ENCODE data around the gene PDCD4.
"Not testable (repeated sequence)": the region's sequence is repeated elsewhere in the genome, so short reads cannot be mapped to it uniquely, and the experiment has no call there.

Gene PDCD4

DNA sequence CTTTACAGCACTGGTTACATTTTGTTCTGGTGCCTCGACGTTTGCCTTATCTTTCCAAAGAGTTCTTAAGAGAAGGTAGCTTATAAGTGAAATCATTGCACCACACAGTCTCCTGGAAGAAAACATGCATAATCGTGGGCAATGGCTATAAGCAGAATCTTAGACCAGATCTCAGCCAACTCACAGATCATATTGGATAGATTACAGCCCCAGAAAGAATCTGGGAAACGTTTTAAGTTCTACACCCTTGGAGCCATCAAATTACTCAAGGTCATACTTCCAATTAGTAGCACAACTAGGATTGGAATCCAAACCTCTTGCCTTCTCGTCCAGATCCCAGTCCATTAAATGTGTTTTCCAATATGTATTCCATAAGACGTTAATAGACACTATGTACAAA, 8.8 kb upstream of the PDCD4 start:
- DNase-seq: no peak

GRCh38 chr10:110863361-110863760, 8.4 kb upstream of the PDCD4 start:
- no peak for DNase-seq

- DNase-seq: no peak
Measured at GRCh38 chr10:110863956-110864355, 7.8 kb upstream of the PDCD4 start.

DNA sequence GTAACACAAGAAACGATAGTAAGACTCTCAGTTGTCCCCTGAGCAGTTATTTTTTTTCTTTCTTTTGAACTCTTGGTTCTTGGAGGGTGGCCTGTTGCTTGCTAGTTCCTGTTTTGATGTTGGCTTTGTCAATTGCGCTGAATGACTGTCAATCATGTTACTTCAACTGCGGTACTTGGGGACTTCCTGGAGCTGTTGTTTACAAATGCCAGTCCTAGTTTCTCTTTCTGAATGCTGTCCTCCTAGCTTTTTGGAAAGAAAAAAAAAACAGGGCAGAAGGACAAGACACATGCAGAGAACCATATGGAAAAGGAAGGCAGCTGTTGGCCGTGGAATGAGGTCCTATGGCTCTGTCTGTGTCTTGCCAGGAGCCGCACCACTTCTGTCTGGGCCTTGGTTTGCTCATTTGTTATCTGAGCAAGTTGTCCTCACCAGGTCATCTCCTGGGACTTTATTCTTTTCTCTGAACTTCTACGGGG, 7.0 kb upstream of the PDCD4 start:
- peak; percentile 36 to 51 for DNase-seq

DNA sequence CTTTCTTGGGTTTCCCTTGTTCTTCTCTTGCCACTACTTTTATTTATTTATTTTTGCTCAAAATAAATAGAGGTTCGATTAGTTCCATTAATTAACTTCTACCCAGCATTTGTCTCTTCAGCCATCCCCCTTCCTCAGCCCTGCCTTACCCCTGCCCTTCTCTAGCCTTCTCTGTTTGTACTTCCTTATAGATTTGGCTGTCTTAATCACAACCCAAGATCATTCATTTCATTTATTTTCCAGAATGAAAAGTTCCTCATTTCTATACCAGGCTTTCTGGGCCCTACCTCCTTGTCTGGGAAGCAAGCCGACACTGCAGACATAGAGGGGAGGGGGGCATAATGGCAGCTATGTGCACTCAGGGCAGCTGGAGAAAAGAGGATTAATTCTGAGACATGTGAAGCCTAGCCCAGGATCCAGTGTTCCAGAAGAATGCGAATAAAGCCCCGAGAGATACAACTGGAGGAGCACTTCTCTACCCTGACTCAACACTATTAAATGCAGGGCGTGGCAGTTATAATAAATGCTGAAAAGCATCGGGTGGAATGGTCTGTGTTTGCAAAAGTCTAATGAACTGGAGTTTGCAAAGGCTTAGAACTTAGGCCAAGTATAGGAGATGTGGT, 6.4 kb upstream of the PDCD4 start:
- DNase-seq: no peak

- no peak for DNase-seq
Measured at GRCh38 chr10:110865809-110866482, 5.8 kb upstream of the PDCD4 start.

- not testable (repeated sequence) for DNase-seq
Measured at GRCh38 chr10:110867011-110867806, 4.5 kb upstream of the PDCD4 start.

GRCh38 chr10:110867807-110868465, 3.8 kb upstream of the PDCD4 start:
- DNase-seq: no peak

- peak; percentile 29 to 33 for DNase-seq
Measured at GRCh38 chr10:110868981-110869380, 2.7 kb upstream of the PDCD4 start.

DNA sequence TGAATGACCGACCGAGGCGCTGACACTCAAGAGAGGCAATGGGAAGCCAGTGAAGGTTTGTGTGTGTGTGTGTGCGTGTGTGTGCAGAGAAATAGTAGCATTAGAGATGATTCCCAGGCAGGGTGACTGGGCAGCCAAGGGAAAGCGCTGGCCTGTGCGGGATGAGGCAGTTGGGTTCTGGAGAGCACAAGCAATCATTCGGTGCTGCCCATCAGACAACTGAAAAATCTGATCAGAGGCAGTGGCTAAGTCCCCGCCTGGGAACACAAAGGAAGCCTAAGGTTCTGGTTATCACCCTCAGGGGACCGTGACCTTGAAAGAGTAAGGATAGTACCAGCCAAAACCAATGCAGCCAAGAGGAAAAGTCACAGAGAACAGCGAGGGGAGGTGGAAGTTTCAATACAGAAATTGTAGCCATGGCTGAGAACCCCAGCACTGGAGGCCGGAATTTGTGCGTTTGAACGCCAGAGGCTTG, 868 bp upstream of the PDCD4 start:
- DNase-seq: no peak

- peak; percentile 77 to 82 for DNase-seq
Measured at GRCh38 chr10:110872145-110872983, 636 bp downstream of the PDCD4 start.

GRCh38 chr10:110872984-110873923, 1.5 kb downstream of the PDCD4 start:
- DNase-seq: no peak

- no peak for DNase-seq
Measured at GRCh38 chr10:110873951-110874350, 2.2 kb downstream of the PDCD4 start.

GRCh38 chr10:110876000-110876399, 4.3 kb downstream of the PDCD4 start:
- DNase-seq: no peak

DNA sequence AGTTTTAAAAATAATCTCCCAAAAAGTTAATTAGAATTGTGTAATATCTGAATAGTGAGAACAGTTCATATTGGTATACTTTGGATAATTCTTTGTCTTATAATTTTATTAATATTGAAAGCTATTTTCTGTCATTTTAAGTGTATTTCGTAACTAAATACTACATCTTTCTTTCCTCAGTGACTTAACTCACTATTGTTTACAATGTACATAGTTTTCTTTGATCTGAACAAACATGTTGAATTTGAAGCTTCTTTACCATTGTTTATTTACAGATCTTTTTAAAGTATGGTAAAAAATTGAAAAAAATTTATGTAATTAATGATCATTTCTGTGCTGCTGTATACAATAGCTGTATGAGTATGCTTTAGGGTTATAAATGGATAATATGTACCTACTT, 5.1 kb downstream of the PDCD4 start:
- DNase-seq: no peak

DNA sequence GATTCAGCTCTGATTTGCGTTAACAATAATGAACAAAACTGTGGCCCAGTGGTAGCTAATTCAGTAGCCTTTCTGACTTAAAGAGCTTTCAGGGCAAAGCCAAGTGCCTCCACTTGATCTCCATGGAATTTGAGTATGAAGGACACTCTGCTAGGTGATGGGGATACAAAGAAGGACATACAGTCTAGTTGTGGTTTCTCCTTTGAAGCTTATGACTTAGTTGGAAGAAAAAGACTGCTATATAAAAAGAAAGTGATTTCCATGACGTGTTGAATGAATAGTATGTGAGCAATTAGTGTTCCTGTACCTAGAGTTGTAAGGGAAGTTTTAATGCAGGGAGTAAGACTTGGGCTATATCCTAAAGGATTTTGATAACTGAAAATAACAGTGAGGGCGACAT, 8.3 kb downstream of the PDCD4 start:
- no peak for DNase-seq

DNA sequence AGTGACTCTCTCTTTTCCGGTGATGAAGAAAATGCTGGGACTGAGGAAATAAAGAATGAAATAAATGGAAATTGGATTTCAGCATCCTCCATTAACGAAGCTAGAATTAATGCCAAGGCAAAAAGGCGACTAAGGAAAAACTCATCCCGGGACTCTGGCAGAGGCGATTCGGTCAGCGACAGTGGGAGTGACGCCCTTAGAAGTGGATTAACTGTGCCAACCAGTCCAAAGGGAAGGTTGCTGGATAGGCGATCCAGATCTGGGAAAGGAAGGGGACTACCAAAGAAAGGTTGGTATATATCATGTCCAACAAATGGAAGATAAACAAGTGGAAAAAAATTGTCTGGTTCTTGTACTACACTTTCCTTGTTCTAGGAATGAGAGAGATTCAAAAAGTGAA, 9.5 kb downstream of the PDCD4 start:
- no peak for DNase-seq

DNA sequence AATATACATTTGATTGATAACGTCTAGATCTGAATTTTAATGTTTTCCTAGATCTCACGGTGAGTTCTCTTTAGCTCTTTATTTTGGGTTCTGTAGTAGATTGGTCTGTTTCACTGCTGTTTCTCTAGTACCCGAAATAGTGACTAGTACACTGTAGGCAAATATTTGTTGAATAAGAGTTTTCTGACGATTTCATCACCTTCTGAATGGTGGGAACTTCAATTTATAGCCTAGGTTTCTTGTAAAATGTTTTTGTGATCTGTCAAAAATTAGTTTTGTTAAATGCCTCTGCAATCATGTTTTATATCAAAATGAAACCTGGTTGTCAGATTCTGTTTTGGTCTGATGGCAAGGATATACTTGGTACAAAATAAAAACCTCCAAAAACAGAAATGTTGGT, 10.2 kb downstream of the PDCD4 start:
- no peak for DNase-seq

DNA sequence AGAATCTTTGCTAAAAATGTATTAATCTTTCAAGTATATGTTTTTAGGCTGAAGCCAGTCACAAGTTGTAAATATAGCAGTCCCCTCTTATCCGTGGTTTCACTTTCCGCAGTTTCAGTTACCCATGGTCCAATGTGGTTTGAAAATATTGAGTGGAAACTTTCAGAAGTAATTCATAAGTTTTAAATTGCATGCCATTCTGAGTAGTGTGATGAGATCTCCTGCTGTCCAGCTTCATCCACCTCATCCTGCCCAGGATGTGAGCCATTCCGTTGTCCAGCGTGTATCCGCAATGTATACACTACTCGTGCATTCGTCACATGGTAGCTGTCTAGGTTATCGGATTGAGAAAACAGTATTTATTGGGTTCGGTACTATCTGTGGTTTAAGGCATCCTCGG, 12.2 kb downstream of the PDCD4 start:
- no peak for DNase-seq

DNA sequence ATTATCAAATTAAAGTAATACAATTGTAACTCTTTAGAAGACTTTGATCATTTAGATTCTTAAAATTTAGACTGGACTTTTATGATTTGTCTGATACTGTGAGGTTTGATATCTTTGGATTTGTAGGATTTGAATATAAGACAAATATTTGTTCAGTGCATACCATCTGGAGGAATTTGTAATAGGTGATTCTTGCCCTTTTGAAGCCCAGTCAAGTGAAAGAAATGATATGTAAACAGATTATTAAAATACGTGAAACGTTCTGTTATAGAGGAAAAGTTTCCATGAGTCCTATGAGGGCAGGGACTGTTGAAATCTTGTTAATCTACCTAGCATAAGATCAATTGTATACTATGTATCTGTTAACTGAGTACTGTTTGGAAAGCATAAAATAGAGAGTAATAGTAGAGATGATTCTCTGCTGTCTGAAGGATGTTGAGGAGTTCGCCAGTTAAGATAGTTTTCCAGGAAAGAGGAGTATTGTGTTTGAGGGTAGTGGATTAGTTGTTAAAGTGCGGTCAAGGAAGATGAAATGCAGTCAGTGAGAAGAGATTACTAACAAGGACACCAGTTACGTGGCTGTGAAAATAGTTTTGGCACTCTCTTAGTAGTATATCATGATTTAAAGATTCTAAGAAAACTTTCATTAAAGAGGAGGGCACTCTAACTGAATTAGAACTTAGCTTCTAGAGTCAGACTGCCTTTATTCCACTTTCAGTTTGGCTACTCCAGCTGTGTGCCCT, 14.4 kb downstream of the PDCD4 start:
- DNase-seq: no peak
